Measurements from ENCODE around the gene HSP90AB1.

The HSP90AB1 gene

DNA sequence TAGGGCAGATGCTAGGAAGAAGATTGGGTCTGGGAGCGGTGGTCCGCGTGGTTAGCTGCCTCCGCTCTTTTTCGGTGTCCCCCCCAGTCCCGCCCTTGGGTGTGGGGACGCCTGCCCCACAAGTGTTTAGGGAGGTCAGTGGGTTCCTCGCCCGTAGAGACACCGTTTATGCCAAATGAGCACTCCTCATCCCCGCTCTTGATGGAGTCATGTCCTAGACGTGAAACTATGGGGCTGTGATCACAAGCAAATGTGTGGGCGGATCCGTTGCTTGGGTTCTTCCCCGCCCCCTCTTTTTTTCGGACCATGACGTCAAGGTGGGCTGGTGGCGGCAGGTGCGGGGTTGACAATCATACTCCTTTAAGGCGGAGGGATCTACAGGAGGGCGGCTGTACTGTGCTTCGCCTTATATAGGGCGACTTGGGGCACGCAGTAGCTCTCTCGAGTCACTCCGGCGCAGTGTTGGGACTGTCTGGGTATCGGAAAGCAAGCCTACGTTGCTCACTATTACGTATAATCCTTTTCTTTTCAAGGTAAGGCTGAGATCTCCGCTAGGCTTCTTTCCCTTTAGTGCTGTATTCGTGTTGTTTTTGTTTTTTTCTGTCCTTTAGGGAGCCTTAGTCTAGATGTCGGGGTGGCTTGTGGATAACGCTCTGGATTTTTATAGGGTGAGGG is at the start of gene HSP90AB1:
TSS of gene HSP90AB1 (plus strand) at position 439 of the 675 bp plus-strand sequence. CDS start 1,529 bp downstream, outside the sequence.
- H3K27ac ChIP-seq (ENCODE audit: low read depth, low read length) = peak within 1 kb of the TSS; percentile 97
- peak within 1 kb of the TSS; percentile 73 for H3K9ac ChIP-seq (ENCODE audit: low read length)
- no peaks in the 10 kb centered on the region for H3K9me3 ChIP-seq (ENCODE audit: low read length)
- H3K4me1 ChIP-seq (ENCODE audit: insufficient read depth, low read length) = peaks cover 16% of the 10 kb centered on the region
- H3K27me3 ChIP-seq (ENCODE audit: control insufficient read depth in 1 of 2, insufficient read depth in 2 of 2, low read length in 2 of 2) = no peaks in the 10 kb centered on the region
- peak within 1 kb of the TSS; percentile 85 to 94 for H3K4me3 ChIP-seq (ENCODE audit: low read depth in 1 of 2, low read length in 2 of 2)
- peaks cover 33% of the 10 kb centered on the region for H3K36me3 ChIP-seq (ENCODE audit: insufficient read depth, low read length)

DNA sequence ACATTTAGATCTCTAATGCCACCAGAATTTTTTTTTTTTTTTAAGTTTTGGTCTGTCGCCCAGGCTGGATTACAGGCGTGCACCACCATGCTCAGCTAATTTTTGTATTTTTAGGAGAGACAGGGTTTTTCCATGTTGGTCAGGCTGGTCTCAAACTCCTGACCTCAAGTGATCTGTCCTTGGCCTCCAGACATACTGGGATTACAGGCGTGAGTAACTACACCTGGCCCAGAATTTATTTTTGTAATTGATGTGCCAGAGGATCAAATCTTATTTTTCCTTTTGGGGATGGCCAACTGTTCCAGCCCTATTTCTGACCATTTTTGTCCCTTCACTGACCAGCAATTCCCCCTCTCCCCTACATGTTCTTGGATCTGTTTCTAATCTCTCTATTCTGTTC is 48.2 kb upstream of the HSP90AB1 start:
- no peak overlapping the region for H3K9ac ChIP-seq (ENCODE audit: low read length)
- H3K4me1 ChIP-seq (ENCODE audit: insufficient read depth, low read length) = no peaks in the 10 kb centered on the region

DNA sequence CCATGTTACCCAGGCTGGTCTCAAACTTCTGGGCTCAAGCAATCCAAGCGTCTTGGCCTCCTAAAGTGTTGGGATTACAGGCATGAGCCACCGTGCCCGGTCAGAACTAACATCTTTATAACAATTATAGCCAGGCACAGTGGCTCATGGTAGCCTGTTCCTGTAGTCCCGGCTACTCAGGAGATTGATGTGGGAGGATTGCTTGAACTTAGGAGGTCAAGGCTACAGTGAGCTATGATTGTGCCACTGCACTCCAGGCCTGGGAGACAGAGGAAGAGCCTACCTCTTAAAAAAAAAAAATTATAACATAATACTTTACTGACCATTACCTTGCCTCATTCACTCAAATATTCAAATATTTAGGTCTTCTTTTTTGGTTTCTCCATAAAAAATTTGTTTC is 47.0 kb upstream of the HSP90AB1 start:
- Histone ChIP-seq H3K27ac (ENCODE audit: low read depth, low read length) (no peak overlapping the region), H3K4me1 (ENCODE audit: insufficient read depth, low read length) (no peaks in the 10 kb centered on the region), H3K4me3 (ENCODE audit: low read depth in 1 of 2, low read length in 2 of 2) (no peak overlapping the region), H3K36me3 (ENCODE audit: insufficient read depth, low read length) (no peaks in the 10 kb centered on the region), H3K9ac (ENCODE audit: low read length) (no peak overlapping the region), H3K27me3 (ENCODE audit: control insufficient read depth in 1 of 2, insufficient read depth in 2 of 2, low read length in 2 of 2) (no peaks in the 10 kb centered on the region), H3K9me3 (ENCODE audit: low read length) (no peaks in the 10 kb centered on the region)

More for the DNA sequence above, 48.2 kb upstream of the HSP90AB1 start:
- Histone ChIP-seq H3K4me3 (ENCODE audit: low read depth in 1 of 2, low read length in 2 of 2) (no peak overlapping the region), H3K27ac (ENCODE audit: low read depth, low read length) (no peak overlapping the region), H3K36me3 (ENCODE audit: insufficient read depth, low read length) (no peaks in the 10 kb centered on the region), H3K9me3 (ENCODE audit: low read length) (no peaks in the 10 kb centered on the region), H3K27me3 (ENCODE audit: control insufficient read depth in 1 of 2, insufficient read depth in 2 of 2, low read length in 2 of 2) (no peaks in the 10 kb centered on the region)

DNA sequence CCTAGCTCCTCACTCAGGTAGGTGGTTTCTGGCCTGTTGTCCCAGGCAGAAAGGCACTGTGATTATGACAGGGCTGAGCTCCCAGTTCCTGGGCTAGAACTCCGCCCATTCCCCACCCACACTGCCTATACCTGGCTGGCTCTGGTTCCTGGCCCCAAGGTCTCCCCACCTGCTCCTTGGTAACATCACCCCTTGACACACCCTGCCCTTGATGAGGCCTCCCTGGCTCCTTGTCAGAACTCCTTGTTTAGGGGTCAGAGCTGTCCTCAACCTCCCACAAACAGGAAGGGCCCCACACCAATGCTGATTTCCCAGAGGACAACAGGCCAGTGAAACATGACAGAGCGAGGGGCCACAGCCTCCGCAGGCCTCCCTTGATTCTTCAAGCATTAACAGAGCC is 45.7 kb upstream of the HSP90AB1 start:
- H3K27ac ChIP-seq (ENCODE audit: low read depth, low read length) = no peak overlapping the region
- H3K36me3 ChIP-seq (ENCODE audit: insufficient read depth, low read length) = no peaks in the 10 kb centered on the region
- H3K9ac ChIP-seq (ENCODE audit: low read length) = no peak overlapping the region
- H3K27me3 ChIP-seq (ENCODE audit: control insufficient read depth in 1 of 2, insufficient read depth in 2 of 2, low read length in 2 of 2) = no peaks in the 10 kb centered on the region
- H3K4me1 ChIP-seq (ENCODE audit: insufficient read depth, low read length) = no peaks in the 10 kb centered on the region
- H3K9me3 ChIP-seq (ENCODE audit: low read length) = no peaks in the 10 kb centered on the region
- H3K4me3 ChIP-seq (ENCODE audit: low read depth in 1 of 2, low read length in 2 of 2) = no peak overlapping the region

DNA sequence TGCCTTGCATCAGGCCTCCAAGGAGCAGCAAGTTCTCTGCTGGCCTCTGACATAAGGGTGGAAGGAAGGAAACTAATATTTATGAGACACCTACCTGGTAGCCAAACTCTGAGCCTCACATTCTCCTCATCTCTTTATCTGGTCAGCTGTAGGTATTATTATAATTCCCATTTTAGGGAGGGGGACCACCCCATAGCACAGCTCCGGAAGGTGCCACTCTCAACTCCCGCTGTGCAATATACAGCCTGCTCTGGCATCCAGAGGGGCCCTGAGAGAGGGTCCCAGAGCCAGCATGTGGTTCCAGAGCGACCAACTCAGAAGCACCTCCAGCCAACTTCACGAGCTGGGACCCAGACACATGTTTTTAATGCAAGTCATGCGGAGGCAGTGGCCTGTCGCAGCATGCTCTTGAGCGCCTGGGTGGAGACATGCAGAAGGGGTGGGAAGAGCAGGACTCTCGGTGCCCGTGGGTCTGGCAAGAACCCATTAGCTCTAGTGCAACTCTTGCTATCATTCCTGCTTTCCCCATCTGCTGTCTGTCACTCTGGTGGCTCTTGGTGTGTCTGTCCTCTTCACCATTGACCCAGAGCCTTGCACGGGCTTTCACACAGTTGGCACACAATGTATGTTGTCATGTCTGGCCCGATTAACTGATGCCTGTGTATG is 45.1 kb upstream of the HSP90AB1 start:
- H3K9me3 ChIP-seq (ENCODE audit: low read length) = no peaks in the 10 kb centered on the region
- no peak overlapping the region for H3K4me3 ChIP-seq (ENCODE audit: low read depth in 1 of 2, low read length in 2 of 2)
- H3K36me3 ChIP-seq (ENCODE audit: insufficient read depth, low read length) = no peaks in the 10 kb centered on the region
- H3K9ac ChIP-seq (ENCODE audit: low read length) = no peak overlapping the region
- H3K4me1 ChIP-seq (ENCODE audit: insufficient read depth, low read length) = no peaks in the 10 kb centered on the region
- no peak overlapping the region for H3K27ac ChIP-seq (ENCODE audit: low read depth, low read length)
- no peaks in the 10 kb centered on the region for H3K27me3 ChIP-seq (ENCODE audit: control insufficient read depth in 1 of 2, insufficient read depth in 2 of 2, low read length in 2 of 2)

DNA sequence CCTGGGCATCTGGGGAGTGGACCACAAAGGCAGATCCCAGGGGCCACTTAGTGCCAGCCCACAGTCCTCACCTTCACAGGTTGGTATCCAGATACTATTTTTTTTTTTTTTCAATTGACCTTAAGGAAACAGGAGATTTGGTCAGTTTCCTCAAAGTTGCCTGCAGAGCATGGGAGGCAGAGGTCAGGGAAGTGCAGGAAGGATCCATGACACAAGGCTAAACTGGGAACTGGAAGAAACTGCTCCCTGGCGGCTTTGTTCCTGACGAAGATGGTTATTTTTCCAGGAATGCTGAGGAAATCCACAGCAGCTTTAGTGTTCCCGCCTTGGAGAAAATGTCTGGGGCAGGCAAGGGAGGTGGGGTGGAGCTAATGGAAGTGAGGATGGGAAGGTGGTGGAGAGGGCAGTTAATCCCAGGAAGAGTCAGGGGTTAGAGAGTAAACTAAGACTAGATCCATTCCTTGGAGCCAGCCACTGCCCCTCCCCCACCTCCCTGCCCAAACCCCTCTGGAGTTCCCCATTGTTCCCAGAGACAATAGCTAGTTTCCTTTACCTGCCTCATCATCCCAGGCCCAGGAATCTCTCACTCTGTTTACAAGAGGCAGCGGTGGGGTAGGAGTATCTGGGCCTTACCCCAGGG is 44.4 kb upstream of the HSP90AB1 start:
- no peak overlapping the region for H3K9ac ChIP-seq (ENCODE audit: low read length)

DNA sequence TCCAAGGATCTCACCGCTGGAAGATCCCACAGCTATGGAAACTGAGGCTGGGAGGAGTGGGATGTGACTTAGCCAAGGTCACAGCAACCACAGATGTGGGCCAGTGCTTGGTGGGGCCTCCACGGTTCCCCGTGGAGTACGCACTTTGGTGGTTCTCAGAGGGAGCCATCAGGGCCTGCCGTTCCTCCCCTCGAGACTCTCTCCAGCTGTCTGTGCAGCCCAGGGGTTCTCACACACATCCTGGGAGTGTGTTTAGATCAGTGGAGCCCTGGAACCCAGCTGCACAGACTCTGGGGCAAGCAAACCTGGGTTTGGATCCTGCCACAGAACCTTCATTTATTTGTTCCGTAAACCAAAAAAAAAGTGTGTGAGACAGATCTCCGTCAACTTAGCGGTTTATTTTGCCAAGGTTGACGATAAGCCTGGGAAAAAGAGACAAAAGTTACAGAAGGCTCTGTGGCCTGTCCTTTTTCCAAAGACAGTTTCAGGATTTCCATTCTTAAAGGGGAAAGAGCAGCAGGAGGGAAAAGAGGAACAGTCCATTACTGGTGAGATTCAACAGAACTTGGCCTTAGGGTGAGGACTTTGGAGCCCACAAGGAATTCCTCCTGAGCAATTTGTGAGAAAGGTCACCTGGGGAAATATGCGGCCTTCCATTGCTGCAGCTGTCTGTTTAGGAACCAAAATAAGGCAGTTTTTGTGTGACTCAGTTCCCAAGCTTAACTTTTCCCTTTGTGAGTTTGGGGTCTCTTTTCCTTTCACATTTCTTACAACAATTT is 43.7 kb upstream of the HSP90AB1 start:
- Histone ChIP-seq H3K4me3 (ENCODE audit: low read depth in 1 of 2, low read length in 2 of 2) (no peak overlapping the region), H3K9me3 (ENCODE audit: low read length) (no peaks in the 10 kb centered on the region), H3K9ac (ENCODE audit: low read length) (no peak overlapping the region), H3K4me1 (ENCODE audit: insufficient read depth, low read length) (no peaks in the 10 kb centered on the region), H3K27me3 (ENCODE audit: control insufficient read depth in 1 of 2, insufficient read depth in 2 of 2, low read length in 2 of 2) (no peaks in the 10 kb centered on the region), H3K27ac (ENCODE audit: low read depth, low read length) (no peak overlapping the region), H3K36me3 (ENCODE audit: insufficient read depth, low read length) (no peaks in the 10 kb centered on the region)

More for the DNA sequence above, 44.4 kb upstream of the HSP90AB1 start:
- no peaks in the 10 kb centered on the region for H3K4me1 ChIP-seq (ENCODE audit: insufficient read depth, low read length)
- H3K9me3 ChIP-seq (ENCODE audit: low read length) = no peaks in the 10 kb centered on the region
- H3K27ac ChIP-seq (ENCODE audit: low read depth, low read length) = no peak overlapping the region
- no peaks in the 10 kb centered on the region for H3K27me3 ChIP-seq (ENCODE audit: control insufficient read depth in 1 of 2, insufficient read depth in 2 of 2, low read length in 2 of 2)
- H3K36me3 ChIP-seq (ENCODE audit: insufficient read depth, low read length) = no peaks in the 10 kb centered on the region
- H3K4me3 ChIP-seq (ENCODE audit: low read depth in 1 of 2, low read length in 2 of 2) = no peak overlapping the region

DNA sequence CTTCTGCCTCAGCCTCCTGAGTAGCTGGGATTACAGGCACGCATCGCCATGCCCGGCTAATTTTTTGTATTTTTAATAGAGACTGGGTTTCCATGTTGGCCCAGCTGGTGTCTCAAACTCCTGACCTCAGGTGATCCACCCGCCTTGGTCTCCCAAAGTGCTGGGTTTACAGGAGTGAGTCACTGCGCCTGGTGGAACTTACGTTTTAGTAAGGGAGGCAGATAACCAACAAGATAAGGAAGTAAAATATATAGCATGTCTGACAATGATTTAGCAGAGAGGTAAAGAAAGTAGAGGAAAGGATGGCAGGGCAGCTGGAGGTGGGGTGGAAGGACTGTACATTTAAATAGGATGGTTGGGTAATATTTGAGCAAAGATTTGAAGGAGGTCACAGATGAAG is 42.9 kb upstream of the HSP90AB1 start:
- Histone ChIP-seq H3K27me3 (ENCODE audit: control insufficient read depth in 1 of 2, insufficient read depth in 2 of 2, low read length in 2 of 2) (no peaks in the 10 kb centered on the region), H3K9me3 (ENCODE audit: low read length) (no peaks in the 10 kb centered on the region), H3K4me1 (ENCODE audit: insufficient read depth, low read length) (no peaks in the 10 kb centered on the region), H3K9ac (ENCODE audit: low read length) (no peak overlapping the region), H3K27ac (ENCODE audit: low read depth, low read length) (no peak overlapping the region), H3K36me3 (ENCODE audit: insufficient read depth, low read length) (no peaks in the 10 kb centered on the region), H3K4me3 (ENCODE audit: low read depth in 1 of 2, low read length in 2 of 2) (no peak overlapping the region)

DNA sequence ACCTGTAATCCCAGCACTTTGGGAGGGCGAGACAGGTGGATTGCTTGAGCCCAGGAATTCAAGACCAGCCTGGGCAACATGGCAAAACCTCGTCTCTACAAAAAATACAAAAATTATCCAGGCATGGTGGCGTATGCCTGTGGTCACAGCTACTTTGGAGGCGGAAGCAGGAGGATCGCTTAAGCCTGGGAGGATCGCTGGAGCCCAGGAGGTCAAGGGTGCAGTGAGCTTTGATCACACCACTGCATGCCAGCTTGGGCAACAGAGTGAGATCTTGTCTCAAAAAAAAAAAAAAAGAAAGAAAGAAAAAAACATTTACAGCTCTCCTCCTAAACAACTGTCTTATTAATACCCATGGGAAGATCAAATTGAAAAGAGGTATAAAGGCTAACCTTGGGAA is 38.9 kb upstream of the HSP90AB1 start:
- Histone ChIP-seq H3K27me3 (ENCODE audit: control insufficient read depth in 1 of 2, insufficient read depth in 2 of 2, low read length in 2 of 2) (no peaks in the 10 kb centered on the region), H3K4me3 (ENCODE audit: low read depth in 1 of 2, low read length in 2 of 2) (no peak overlapping the region), H3K9ac (ENCODE audit: low read length) (no peak overlapping the region), H3K4me1 (ENCODE audit: insufficient read depth, low read length) (no peaks in the 10 kb centered on the region), H3K36me3 (ENCODE audit: insufficient read depth, low read length) (no peaks in the 10 kb centered on the region), H3K9me3 (ENCODE audit: low read length) (no peaks in the 10 kb centered on the region), H3K27ac (ENCODE audit: low read depth, low read length) (no peak overlapping the region)

DNA sequence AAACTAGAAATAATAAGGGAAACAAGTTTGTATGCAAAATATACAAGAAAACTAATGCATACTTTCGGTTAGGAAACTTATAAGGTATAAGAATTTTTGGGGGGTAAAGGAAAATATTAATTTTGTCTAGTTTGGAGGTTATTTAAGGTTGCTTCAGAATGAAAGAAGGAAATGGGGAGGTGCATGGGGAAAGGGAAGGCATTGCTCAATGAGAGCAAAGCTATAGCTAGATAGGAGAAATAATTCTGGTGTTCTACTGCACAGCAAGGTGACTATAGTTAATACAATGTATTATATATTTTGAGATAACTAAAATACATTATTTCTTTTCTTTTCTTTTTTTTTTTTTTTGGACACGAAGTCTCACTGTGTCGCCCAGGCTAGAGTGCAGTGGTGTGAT is 35.6 kb upstream of the HSP90AB1 start:
- H3K4me1 ChIP-seq (ENCODE audit: insufficient read depth, low read length) = peaks cover 5% of the 10 kb centered on the region
- no peaks in the 10 kb centered on the region for H3K36me3 ChIP-seq (ENCODE audit: insufficient read depth, low read length)
- no peaks in the 10 kb centered on the region for H3K27me3 ChIP-seq (ENCODE audit: control insufficient read depth in 1 of 2, insufficient read depth in 2 of 2, low read length in 2 of 2)
- no peak overlapping the region for H3K4me3 ChIP-seq (ENCODE audit: low read depth in 1 of 2, low read length in 2 of 2)
- no peak overlapping the region for H3K27ac ChIP-seq (ENCODE audit: low read depth, low read length)
- H3K9ac ChIP-seq (ENCODE audit: low read length) = no peak overlapping the region
- H3K9me3 ChIP-seq (ENCODE audit: low read length) = no peaks in the 10 kb centered on the region

DNA sequence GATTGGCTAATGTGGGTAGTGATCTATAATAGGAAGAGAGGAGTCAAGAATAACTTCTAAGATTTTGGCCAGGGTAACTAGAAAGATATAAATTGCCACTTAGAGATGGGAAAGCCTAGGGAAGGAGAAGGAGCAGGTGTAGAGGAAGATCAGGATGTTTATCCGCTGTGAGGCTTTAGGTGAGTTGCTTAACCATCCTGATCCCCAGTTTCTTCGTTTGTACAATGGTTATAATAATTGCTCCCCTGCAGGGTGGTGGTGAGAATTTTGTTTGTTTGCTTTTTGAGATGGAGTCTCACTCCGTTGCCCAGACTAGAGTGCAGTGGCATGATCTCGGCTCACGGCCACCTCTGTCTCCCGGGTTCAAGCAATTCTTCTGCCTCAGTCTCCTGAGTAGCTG is 32.6 kb upstream of the HSP90AB1 start:
- H3K27me3 ChIP-seq (ENCODE audit: control insufficient read depth in 1 of 2, insufficient read depth in 2 of 2, low read length in 2 of 2) = no peaks in the 10 kb centered on the region
- H3K4me3 ChIP-seq (ENCODE audit: low read depth in 1 of 2, low read length in 2 of 2) = no peak overlapping the region
- peaks cover 33% of the 10 kb centered on the region for H3K4me1 ChIP-seq (ENCODE audit: insufficient read depth, low read length)
- H3K36me3 ChIP-seq (ENCODE audit: insufficient read depth, low read length) = no peaks in the 10 kb centered on the region
- no peaks in the 10 kb centered on the region for H3K9me3 ChIP-seq (ENCODE audit: low read length)
- H3K9ac ChIP-seq (ENCODE audit: low read length) = no peak overlapping the region
- no peak overlapping the region for H3K27ac ChIP-seq (ENCODE audit: low read depth, low read length)

Measured in muscle layer of colon (tissue), 2 donors.